ENCODE data around the gene EXOC6B.

Gene EXOC6B

DNA sequence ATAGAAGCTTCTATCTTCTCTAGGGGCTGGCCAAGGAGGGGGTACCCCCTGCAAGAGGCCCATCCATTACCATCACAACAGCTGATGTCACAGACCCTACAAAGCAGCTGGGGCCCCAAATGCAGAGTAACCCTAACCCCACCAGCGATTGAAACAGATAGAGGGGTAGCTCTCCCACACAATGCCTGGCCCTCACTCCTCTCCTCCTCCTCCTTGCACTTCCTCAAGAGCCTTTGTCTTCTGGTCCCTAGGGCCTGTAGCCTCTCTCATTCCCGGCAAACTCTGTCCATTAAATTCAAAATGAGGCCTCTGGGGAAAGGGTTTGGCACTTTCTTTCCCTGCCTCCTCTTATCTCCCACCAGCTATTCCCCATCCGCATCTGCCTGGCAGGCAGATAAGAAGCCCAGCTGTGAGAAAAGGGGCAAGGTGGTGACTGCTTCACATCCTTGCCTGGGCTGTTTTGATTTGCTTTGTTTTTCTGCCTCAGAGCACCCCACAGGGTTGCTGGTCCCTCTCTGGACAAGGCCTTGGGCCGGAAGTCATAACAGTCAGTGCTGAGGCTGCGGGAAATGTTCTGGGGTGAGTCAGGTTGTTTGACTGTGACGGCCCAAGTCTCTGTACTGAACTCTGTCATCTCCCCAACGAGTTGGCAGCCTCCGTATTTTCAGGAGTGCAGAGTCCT is 652.1 kb downstream of the EXOC6B start:
- DNase-seq (ENCODE audit: low read depth in 2 of 2), result no peak

DNA sequence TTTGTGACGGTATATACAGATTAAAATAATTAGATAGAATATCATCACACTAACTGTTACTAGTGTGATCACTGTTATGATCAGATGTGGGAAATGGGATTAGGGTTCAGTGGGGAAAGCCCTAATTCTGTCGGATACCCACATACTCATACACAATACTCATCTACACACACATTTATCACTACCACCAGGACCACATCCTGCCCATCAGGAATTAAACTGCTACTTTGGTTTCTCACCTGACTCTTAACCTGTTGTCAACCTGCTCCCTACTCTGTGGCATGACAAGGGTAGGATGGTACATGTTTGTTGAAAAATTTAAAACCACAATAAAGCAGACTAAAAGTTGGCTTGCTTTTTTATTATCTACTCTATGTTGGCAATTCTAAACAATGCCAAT is 653.4 kb downstream of the EXOC6B start:
- no peak for DNase-seq (ENCODE audit: low read depth in 2 of 2)

DNA sequence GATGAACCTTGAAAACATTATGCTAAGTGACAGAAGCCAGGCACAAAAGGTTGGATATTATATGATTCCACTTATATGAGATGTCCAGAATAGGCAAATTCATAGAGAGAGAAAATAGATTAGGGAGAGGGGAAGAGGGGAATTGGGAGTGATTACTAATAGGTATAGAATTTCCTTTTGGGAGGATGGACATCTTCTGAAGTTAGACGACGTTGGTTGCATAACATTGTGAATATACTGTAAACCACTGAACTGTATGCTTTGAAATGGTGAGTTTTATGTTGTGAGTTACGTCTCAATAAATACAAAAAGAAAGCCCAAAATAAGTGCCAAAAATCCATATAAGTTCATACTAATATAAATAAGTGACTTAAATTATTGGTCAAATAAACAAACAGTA is 659.6 kb downstream of the EXOC6B start:
- DNase-seq (ENCODE audit: low read depth in 2 of 2), result no peak

GRCh38 chr2:72165792-72166191 is 660.0 kb downstream of the EXOC6B start:
- DNase-seq (ENCODE audit: low read depth in 2 of 2), result no peak

DNA sequence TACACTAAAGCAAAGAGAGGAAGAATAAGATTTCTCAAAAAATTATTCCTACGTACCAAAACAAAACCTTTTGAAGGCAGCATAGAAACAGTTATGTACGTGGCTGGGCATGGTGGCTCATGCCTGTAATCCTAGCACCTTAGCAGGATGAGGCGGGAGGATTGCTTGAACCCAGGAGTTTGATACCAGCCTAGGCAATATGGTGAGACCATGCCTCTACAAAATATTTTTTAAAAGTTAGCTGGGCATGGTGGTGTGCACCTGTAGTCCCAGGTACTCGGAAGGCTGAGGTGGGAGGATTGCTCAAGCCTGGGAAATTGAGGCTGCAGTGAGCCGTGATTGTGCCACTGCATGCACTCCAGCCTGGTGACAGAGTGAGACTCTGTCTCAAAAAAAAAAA is 663.3 kb downstream of the EXOC6B start:
- DNase-seq (ENCODE audit: low read depth in 2 of 2), result no peak

DNA sequence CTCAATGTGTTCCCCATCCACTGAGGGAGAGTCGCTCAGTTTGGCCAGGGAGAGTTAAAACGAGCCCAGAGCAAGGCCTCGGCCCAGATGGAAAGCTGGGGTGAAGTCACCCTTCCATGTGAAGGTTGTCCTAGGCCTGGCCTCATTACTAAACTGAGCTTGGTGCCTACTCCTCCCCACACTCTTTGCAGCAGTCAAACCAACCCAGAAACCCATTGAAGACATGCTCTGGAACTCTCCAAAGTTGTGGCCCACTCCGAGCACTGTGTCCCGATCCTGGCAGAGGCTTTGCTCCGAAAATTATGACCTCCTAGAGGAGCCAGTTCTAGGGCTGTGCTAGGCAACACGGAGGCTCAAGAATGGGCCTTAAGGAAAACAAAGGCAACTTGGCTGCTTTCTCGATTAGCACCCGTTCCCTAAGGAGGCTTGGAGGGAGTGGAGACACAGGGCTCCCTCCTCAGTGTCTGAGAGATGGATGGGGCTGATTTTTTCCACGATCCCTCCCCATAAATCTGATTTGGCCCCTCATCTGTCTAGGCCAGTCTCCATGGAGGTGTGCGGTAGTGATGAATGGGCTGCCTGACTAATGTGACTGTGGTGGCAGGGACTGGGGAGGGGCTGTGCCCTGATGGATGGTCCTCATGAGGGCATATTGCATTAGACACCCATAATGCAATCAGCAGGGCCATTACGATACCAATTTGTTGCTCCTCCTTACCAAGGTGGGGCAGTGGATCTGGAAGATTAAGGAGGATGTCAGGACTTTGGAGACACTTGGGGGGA is 666.4 kb downstream of the EXOC6B start:
- no peak for DNase-seq (ENCODE audit: low read depth in 2 of 2)

- DNase-seq (ENCODE audit: low read depth in 2 of 2), result no peak
Observed at GRCh38 chr2:72157871-72158771, 667.7 kb downstream of the EXOC6B start.

DNA sequence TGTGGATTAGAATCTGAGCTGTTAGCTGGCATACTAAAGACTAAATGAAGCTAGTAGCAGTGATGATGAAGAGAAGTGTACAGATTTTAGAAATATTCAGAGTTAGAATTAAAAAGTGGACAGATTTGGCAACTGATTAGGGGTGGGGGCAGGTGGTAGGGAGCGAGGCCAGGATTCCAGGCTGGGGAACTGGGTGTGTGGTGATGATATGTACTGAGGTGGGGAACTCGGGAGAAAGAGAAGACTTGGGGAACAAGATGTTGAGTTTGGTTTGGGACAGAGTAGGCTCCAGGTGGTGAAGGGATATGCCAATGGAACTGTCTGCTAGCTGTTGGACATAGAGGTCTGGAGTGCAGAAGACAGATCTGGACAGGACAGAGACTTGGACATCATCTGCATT is 669.0 kb downstream of the EXOC6B start:
- DNase-seq (ENCODE audit: low read depth in 2 of 2), result no peak

- DNase-seq (ENCODE audit: low read depth in 2 of 2), result no peak
Observed at GRCh38 chr2:72155737-72156136, 670.1 kb downstream of the EXOC6B start.

DNA sequence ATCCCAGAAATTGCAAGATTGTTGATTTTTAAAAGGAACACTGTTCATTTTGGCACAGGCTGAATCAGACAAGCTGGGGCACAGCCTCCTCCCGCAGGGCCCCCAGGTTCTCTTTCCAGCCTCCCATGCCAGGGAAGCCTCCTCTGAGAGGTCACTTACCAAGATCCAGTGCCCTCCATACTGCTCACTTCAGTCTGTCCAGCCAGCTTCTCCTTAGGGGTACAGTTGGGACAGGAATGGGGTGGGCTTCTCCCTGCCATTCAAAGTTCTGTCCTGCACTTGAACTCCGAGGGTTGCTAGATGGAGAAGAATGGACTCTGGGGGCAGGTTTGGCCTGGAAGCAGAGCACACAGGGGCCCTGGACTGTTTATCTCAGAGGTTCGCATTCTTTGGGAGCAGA is 670.7 kb downstream of the EXOC6B start:
- DNase-seq (ENCODE audit: low read depth in 2 of 2), result no peak

DNA sequence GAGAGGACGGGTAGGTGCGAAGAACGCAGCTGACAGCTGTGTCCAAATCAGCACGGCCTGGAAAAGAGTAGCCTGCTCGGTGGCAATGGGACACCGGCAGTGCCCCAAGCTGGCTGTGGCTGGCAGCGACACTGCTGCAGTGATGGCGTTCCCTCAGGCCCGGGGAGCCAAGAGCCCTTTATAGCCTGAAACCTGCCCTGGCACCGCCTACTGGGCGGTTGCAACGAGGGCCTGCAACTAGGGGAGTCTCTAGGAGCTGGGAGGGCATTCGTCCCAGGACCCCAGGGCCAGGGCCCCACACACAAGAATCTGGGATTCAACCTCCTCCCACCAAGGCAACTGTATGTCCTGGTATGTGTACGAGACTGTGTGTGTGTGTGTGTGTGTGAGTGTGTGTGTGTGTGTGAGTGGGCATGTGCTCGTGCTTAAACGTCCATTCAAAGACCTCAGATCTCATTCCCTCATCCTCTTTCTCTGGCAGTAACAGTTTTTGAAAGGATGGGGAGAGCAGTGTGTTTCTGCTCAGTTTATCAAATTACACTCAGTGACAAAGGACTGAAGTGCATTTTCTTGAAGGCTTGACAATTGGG is 671.4 kb downstream of the EXOC6B start:
- no peak for DNase-seq (ENCODE audit: low read depth in 2 of 2)

- DNase-seq (ENCODE audit: low read depth in 2 of 2), result no peak
Observed at GRCh38 chr2:72153924-72154323, 671.9 kb downstream of the EXOC6B start.

- DNase-seq (ENCODE audit: low read depth in 2 of 2), result no peak
Observed at GRCh38 chr2:72153026-72153791, 672.6 kb downstream of the EXOC6B start.

DNA sequence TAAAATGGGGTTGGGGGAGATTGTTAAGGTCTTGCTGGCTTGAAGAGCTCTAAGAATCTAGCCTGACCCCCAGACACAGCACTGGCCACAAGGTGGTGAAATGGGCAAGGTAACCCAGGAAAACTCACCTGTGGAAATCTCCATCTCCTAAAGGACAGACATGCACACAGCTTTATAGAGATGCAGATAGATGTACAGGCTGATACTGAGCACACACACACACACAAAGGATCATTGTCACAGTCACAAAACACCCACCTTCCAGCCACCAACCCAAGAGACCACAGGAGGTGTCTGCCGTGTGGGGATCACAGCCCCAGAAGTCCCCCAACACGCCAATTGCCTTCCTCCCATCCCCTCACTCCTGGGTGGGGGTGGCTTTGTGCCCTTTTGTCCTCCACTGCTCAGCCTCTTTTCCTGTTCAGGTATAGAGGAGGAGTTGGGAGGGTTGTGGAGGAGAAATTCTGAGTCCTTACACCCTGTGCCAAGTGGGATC is 674.9 kb downstream of the EXOC6B start:
- no peak for DNase-seq (ENCODE audit: low read depth in 2 of 2)

DNA sequence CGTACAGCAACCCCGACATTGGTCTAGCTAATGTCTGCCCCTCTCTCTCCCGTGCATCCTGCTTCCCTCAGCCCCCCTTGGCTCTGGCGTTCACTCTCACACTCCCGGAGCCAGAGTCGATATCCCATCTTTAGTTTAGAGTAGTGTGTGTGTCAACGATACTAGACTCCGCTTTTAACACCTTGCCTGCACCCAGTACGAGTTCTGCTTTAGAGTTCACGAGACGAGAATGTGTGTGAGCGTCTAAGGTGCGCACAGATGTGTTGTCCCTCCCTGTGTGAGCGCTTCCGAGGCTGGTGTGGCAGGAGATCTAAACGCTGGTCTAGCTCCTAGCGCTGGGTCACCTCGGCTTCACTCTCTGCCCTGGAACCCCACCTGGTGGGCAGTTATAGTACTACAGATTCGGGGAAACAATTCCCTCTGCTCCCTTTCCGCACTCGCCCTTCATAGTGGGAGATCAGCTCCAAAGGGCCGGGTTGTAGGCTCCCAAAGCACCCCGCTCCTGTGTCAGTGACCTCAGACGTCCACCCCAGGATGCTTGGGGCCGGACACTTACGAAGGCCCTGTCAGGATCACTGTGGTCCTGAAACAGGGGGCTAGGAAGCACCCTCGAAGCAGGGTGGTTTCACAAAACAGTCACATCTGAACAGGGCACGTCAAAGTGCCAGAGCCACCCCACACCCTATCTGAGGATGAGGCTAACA is 675.5 kb downstream of the EXOC6B start:
- DNase-seq (ENCODE audit: low read depth in 2 of 2), result peak; percentile 43 to 66

- DNase-seq (ENCODE audit: low read depth in 2 of 2), result no peak
Observed at GRCh38 chr2:72149556-72150156, 676.2 kb downstream of the EXOC6B start.

DNA sequence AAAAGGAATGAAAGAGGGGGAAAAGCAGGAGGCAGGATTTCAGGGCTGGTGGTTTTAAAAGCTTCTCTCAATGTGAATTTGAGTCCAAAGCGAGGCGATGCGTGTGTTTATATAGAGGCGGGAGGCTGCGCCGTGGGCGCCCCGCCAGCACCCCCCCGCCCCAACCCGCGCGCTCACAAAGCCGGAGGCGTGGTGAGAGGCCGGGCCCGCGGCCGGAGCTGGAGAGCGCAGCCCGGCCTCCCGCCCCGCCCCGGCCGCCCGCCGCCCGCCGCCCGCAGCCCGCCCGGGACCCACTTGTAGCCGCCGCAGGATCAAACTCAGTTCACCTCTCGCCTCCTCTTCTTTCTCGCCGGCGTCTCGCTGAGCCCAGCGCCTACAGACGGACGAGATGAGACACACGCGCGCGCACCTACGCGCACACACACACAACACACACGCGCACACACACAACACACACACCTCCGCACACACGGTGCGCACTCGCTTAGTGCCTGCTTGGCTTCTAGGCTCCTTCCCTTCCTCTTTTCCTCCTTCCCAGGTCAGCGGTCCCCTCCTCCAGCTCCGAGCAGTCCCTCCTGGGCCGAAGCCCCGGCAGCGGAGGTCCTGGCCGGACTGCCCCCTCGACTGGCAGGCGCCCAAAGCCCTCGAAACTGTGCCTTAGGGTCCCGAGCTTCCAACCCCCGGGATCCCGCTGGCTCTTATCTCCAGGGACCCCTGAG is 676.8 kb downstream of the EXOC6B start:
- no peak for DNase-seq (ENCODE audit: low read depth in 2 of 2)

GRCh38 chr2:72148003-72148836 is 677.6 kb downstream of the EXOC6B start:
- no peak for DNase-seq (ENCODE audit: low read depth in 2 of 2)

Measured in stimulated activated CD4-positive, alpha-beta T cell treated with anti-CD3 and anti-CD28 coated beads, Interleukin-12 subunit alpha, Interleukin-12 subunit beta, amount 100 ng/mL, for 24 hours (primary cell).